HEK293T (cell line): ENCODE data around the gene EFCAB11.

ENCODE experiments used
- ARNT ChIP-seq: fragments of 450-650 bp; IDR thresholded peaks from 2 replicates; pipeline ENCODE4 v1.6.1; 2017; ENCODE audit warnings: mild to moderate bottlenecking
- BHLHE40 ChIP-seq: fragments of 450-650 bp; IDR thresholded peaks from 2 replicates; pipeline ENCODE4 v1.6.1; 2016; ENCODE audit warnings: mild to moderate bottlenecking, moderate library complexity, borderline replicate concordance
- CTBP1 ChIP-seq: fragments of 450-650 bp; IDR thresholded peaks from 2 replicates; pipeline ENCODE4 v1.6.1; 2016; ENCODE audit warnings: borderline replicate concordance
- ELF4 ChIP-seq: fragments of 450-650 bp; IDR thresholded peaks from 2 replicates; pipeline ENCODE4 v1.6.1; 2017; ENCODE audit warnings: antibody characterized with exemption
- FOXM1 ChIP-seq: fragments of 450-650 bp; IDR thresholded peaks from 2 replicates; pipeline ENCODE4 v1.6.1; 2017; ENCODE audit warnings: mild to moderate bottlenecking, borderline replicate concordance
- HDGF ChIP-seq: fragments of 450-650 bp; IDR thresholded peaks from 2 replicates; pipeline ENCODE4 v1.6.1; 2017; ENCODE audit warnings: antibody characterized with exemption, borderline replicate concordance
- L3MBTL2 ChIP-seq: fragments of 450-650 bp; conservative IDR thresholded peaks from 2 replicates; pipeline ENCODE4 v1.6.1; 2016; ENCODE audit warnings: mild to moderate bottlenecking
- LEF1 ChIP-seq: fragments of 450-650 bp; IDR thresholded peaks from 2 replicates; pipeline ENCODE4 v1.6.1; 2017; ENCODE audit warnings: mild to moderate bottlenecking, borderline replicate concordance
- NFRKB ChIP-seq: fragments of 450-650 bp; IDR thresholded peaks from 2 replicates; pipeline ENCODE4 v1.6.1; 2016; ENCODE audit warnings: mild to moderate bottlenecking, moderate library complexity
- SP1 ChIP-seq: fragments of 450-650 bp; IDR thresholded peaks from 2 replicates; pipeline ENCODE4 v1.6.1; 2017
- SUZ12 ChIP-seq: fragments of 450-650 bp; IDR thresholded peaks from 2 replicates; pipeline ENCODE4 v1.6.1; 2016; ENCODE audit warnings: mild to moderate bottlenecking
- TARDBP ChIP-seq: fragments of 450-650 bp; IDR thresholded peaks from 2 replicates; pipeline ENCODE4 v1.6.1; 2016
- ZNF384 ChIP-seq: fragments of 450-650 bp; IDR thresholded peaks from 2 replicates; pipeline ENCODE4 v1.6.1; 2016
- TF ChIP-seq, protein P1 (sequence below): fragments of 450-650 bp; IDR thresholded peaks from 2 replicates; pipeline ENCODE4 v1.6.1; 2016

DNA sequence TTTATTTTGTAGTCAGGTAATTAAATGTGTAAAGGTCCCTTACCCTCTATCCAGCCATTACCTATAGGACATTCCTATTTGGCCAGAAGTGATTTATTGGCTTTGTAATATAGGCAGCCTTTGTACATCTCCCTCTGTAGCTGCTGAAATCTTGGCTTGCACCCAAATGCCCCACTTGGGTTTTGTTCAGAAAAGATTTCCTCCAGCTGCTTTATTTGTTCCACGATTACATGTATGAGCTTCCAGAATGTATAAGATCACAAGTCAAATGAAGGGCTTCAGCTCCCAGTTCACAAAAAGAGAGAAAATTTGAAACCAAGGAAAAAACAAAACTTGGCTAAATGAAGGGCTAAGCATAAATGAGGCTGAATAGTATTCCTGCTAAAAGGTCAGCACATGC is 103.4 kb downstream of the EFCAB11 start:
- no peak for TF ChIP-seq ZNF384
- no peak for TF ChIP-seq ELF4
- no peak for TF ChIP-seq ARNT
- TF ChIP-seq BHLHE40: no peak
- no peak for TF ChIP-seq SP1
- no peak for TF ChIP-seq SUZ12
- no peak for TF ChIP-seq HDGF
- TF ChIP-seq, protein P1, sequence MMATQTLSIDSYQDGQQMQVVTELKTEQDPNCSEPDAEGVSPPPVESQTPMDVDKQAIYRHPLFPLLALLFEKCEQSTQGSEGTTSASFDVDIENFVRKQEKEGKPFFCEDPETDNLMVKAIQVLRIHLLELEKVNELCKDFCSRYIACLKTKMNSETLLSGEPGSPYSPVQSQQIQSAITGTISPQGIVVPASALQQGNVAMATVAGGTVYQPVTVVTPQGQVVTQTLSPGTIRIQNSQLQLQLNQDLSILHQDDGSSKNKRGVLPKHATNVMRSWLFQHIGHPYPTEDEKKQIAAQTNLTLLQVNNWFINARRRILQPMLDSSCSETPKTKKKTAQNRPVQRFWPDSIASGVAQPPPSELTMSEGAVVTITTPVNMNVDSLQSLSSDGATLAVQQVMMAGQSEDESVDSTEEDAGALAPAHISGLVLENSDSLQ: no peak
- no peak for TF ChIP-seq NFRKB
- TF ChIP-seq FOXM1: no peak
- no peak for TF ChIP-seq CTBP1
- no peak for TF ChIP-seq TARDBP
- TF ChIP-seq L3MBTL2: no peak
- TF ChIP-seq LEF1: no peak
